Keratinocyte (primary cell): Measurements from ENCODE around the gene KLHL35.

Experiments
- CTCF ChIP-seq, 3 experiments: IDR thresholded peaks in 1 of 3; conservative IDR thresholded peaks in 1 of 3; optimal IDR thresholded peaks in 1 of 3; 2 replicates in 2 of 3; 3 replicates in 1 of 3; pipeline versions ENCODE3 to v1.5.1; 2011; ENCODE audit warnings: low read length in 3 of 3, mild to moderate bottlenecking in 3 of 3, moderate library complexity in 2 of 3, control low read depth in 1 of 3, inconsistent platforms in 1 of 3; ENCODE audit not compliant: insufficient read depth in 2 of 3; ENCODE audit errors: extremely low read depth in 1 of 3
- EZH2 ChIP-seq: IDR thresholded peaks from one replicate; pipeline ENCODE4 v1.6.1; 2012; ENCODE audit warnings: inconsistent platforms, mild to moderate bottlenecking, low read length, moderate library complexity

DNA sequence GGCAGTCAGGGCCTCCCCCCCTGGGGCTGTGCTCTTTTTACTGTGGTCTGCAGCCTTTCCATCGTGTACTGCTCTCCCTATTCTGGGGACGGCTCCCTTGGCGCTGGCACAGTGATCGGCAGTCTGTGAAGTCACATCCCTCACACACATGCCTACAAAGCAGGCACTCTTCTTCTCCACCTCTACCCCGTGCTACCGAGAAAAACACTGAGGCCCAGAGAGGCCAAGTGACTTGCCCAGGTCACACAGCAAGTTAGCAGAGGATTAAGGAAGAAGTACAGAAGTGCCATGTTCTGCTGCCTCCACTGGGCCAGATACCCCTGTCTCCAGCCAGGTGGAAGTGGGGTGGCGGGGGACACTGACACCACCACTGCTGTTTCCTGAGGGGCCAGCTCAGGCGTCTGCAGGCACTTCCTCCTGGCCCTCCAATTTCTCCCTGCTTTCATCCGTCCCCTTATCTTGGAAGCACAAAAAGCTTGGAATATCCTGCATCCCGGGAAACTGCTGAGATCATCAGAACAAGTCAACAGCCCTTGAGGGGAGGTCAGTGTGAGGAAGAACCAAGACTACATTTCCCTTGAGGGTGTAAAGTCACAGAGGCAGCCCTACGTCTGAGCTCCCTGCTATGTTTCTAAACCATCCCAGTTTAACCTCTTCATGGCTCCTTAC lies 30.2 kb upstream of the KLHL35 start:
- no peak for TF ChIP-seq CTCF (optimal IDR thresholded peaks at IDR 0.05 in 1 of 3, IDR thresholded peaks at IDR 0.05 in 1 of 3, conservative IDR thresholded peaks at IDR 0.05 in 1 of 3; ENCODE audit: extremely low read depth in 1 of 3, insufficient read depth in 2 of 3, low read length in 3 of 3)
- no peak for TF ChIP-seq EZH2
